ENCODE data around the gene DNAH9. TPM values are rescaled to one million over a fixed set of nuclear protein-coding genes. Genes with fewer than 3 reads are reported as not detected.

The DNAH9 gene
- polyA plus RNA-seq, 1 donor from 2014 or later: 2.0 TPM

DNA sequence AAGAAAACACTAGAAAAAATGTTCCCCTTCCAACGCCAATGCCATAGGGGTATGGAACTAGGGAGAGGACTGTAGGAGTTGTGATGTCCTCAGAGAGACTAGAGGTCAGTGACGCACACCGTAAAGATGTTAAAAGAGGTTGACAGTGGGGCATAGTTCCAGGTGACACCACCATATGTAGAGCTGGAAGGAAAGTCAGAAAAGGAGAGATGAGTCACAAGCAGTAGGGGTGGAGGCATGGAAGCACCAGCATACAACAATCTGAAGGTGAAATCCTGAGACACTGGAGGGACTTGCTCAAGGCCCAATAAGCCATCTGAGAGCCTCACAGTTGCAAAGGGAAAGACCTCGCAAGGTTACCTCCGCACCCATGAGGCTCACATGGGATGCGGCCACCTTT is 323.0 kb downstream of the DNAH9 start:
- Histone ChIP-seq H3K27me3 (ENCODE audit: insufficient read depth, low read depth, low read length) (no peaks in the 10 kb centered on the region), H3K9ac (ENCODE audit: low read length) (no peak overlapping the region), H3K79me2 (replicated peaks; ENCODE audit: insufficient read depth, low read length) (no peaks in the 10 kb centered on the region), H3K9me2 (ENCODE audit: insufficient read depth, low read length) (no peaks in the 10 kb centered on the region), H3K9me3 (ENCODE audit: low read length) (no peaks in the 10 kb centered on the region), H3K27ac (ENCODE audit: low read length) (no peak overlapping the region), H4K20me1 (ENCODE audit: insufficient read depth) (no peaks in the 10 kb centered on the region), H3K4me3 (ENCODE audit: low read length) (no peak overlapping the region), H2AFZ (ENCODE audit: low read depth, low read length) (no peak overlapping the region), H3F3A (ENCODE audit: insufficient read depth, low read length, poor library complexity, severe bottlenecking) (no peaks in the 10 kb centered on the region), H3K36me3 (ENCODE audit: insufficient read depth, low read length) (no peaks in the 10 kb centered on the region), H3K4me2 (ENCODE audit: low read length) (no peak overlapping the region)
- no peak for TF ChIP-seq MXI1 (conservative IDR thresholded peaks at IDR 0.05; ENCODE audit: poor library complexity, severe bottlenecking)
- TF ChIP-seq, protein P1, sequence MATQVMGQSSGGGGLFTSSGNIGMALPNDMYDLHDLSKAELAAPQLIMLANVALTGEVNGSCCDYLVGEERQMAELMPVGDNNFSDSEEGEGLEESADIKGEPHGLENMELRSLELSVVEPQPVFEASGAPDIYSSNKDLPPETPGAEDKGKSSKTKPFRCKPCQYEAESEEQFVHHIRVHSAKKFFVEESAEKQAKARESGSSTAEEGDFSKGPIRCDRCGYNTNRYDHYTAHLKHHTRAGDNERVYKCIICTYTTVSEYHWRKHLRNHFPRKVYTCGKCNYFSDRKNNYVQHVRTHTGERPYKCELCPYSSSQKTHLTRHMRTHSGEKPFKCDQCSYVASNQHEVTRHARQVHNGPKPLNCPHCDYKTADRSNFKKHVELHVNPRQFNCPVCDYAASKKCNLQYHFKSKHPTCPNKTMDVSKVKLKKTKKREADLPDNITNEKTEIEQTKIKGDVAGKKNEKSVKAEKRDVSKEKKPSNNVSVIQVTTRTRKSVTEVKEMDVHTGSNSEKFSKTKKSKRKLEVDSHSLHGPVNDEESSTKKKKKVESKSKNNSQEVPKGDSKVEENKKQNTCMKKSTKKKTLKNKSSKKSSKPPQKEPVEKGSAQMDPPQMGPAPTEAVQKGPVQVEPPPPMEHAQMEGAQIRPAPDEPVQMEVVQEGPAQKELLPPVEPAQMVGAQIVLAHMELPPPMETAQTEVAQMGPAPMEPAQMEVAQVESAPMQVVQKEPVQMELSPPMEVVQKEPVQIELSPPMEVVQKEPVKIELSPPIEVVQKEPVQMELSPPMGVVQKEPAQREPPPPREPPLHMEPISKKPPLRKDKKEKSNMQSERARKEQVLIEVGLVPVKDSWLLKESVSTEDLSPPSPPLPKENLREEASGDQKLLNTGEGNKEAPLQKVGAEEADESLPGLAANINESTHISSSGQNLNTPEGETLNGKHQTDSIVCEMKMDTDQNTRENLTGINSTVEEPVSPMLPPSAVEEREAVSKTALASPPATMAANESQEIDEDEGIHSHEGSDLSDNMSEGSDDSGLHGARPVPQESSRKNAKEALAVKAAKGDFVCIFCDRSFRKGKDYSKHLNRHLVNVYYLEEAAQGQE (IDR thresholded peaks at IDR 0.05; ENCODE audit: borderline replicate concordance): no peak
- TF ChIP-seq, protein P2, sequence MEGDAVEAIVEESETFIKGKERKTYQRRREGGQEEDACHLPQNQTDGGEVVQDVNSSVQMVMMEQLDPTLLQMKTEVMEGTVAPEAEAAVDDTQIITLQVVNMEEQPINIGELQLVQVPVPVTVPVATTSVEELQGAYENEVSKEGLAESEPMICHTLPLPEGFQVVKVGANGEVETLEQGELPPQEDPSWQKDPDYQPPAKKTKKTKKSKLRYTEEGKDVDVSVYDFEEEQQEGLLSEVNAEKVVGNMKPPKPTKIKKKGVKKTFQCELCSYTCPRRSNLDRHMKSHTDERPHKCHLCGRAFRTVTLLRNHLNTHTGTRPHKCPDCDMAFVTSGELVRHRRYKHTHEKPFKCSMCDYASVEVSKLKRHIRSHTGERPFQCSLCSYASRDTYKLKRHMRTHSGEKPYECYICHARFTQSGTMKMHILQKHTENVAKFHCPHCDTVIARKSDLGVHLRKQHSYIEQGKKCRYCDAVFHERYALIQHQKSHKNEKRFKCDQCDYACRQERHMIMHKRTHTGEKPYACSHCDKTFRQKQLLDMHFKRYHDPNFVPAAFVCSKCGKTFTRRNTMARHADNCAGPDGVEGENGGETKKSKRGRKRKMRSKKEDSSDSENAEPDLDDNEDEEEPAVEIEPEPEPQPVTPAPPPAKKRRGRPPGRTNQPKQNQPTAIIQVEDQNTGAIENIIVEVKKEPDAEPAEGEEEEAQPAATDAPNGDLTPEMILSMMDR (IDR thresholded peaks at IDR 0.05; ENCODE audit: poor library complexity, severe bottlenecking): no peak
- no peak for TF ChIP-seq EP300 (conservative IDR thresholded peaks at IDR 0.05; ENCODE audit: poor library complexity, severe bottlenecking)
- TF ChIP-seq POLR2AphosphoS5 (IDR thresholded peaks at IDR 0.05): no peak
- TF ChIP-seq EZH2 (IDR thresholded peaks at IDR 0.05; ENCODE audit: borderline replicate concordance, insufficient read depth, low read length, poor library complexity, severe bottlenecking): no peak
- TF ChIP-seq RAD21 (conservative IDR thresholded peaks at IDR 0.05): no peak
- no peak for TF ChIP-seq TAF1 (IDR thresholded peaks at IDR 0.05; ENCODE audit: low read depth)
- no peak for TF ChIP-seq SMC3 (conservative IDR thresholded peaks at IDR 0.05; ENCODE audit: poor library complexity)

DNA sequence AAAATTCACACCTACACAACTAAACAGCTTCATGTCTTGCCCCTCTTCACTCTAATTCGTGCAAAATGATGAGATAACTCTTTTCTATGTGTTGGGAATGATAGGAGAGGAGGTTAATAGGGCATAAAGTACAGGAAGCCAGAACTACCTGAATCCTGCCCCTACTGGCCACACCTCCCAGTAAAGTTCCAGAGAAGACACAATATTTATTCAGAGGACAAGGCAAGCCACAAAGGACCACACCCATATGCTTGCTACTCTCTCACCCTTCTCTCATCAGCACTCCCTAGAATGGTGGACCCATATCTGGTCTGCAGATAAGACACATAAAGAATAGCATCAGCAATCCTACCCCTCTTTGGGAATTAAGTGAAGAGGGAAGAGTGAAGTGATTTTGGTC is 324.4 kb downstream of the DNAH9 start:
- no peaks in the 10 kb centered on the region for H3K27me3 ChIP-seq (ENCODE audit: insufficient read depth, low read depth, low read length)
- H3F3A ChIP-seq (ENCODE audit: insufficient read depth, low read length, poor library complexity, severe bottlenecking): no peaks in the 10 kb centered on the region
- no peak overlapping the region for H3K27ac ChIP-seq (ENCODE audit: low read length)
- no peaks in the 10 kb centered on the region for H3K9me2 ChIP-seq (ENCODE audit: insufficient read depth, low read length)
- H4K20me1 ChIP-seq (ENCODE audit: insufficient read depth): no peaks in the 10 kb centered on the region
- H3K79me2 ChIP-seq (replicated peaks; ENCODE audit: insufficient read depth, low read length): no peaks in the 10 kb centered on the region
- H3K9me3 ChIP-seq (ENCODE audit: low read length): no peaks in the 10 kb centered on the region
- no peaks in the 10 kb centered on the region for H3K36me3 ChIP-seq (ENCODE audit: insufficient read depth, low read length)
- no peak overlapping the region for H3K4me3 ChIP-seq (ENCODE audit: low read length)
- TF ChIP-seq TAF1 (IDR thresholded peaks at IDR 0.05; ENCODE audit: low read depth) (no peak), EP300 (conservative IDR thresholded peaks at IDR 0.05; ENCODE audit: poor library complexity, severe bottlenecking) (no peak), EZH2 (IDR thresholded peaks at IDR 0.05; ENCODE audit: borderline replicate concordance, insufficient read depth, low read length, poor library complexity, severe bottlenecking) (no peak), SMC3 (conservative IDR thresholded peaks at IDR 0.05; ENCODE audit: poor library complexity) (no peak), RAD21 (conservative IDR thresholded peaks at IDR 0.05) (no peak)
- TF ChIP-seq, protein P1 (IDR thresholded peaks at IDR 0.05; ENCODE audit: borderline replicate concordance): no peak
- no peak overlapping the region for H3K4me2 ChIP-seq (ENCODE audit: low read length)
- no peak overlapping the region for H2AFZ ChIP-seq (ENCODE audit: low read depth, low read length)
- no peak overlapping the region for H3K9ac ChIP-seq (ENCODE audit: low read length)

All from neural cell (in vitro differentiated cells).